ENCODE measurements around the gene CCDC85B. TPM values are rescaled to one million over a fixed set of nuclear protein-coding genes. Genes with fewer than 3 reads are reported as not detected.

Gene CCDC85B
- total RNA-seq, 4 donors from 2014 or later = 63.5 to 99.5 (median 84.6) TPM

GRCh38 chr11:65898656-65899355, 8.3 kb downstream of the CCDC85B start:
- Histone ChIP-seq H3K9me3 (no peaks in the 10 kb centered on the region), H3K27ac (replicated peaks in 1 of 4) (peak overlapping the region in 3 of 4 donors; percentile 42 to 74 (median 56)), H3K4me3 (peak overlapping the region; percentile 64 to 73 (median 68)), H3K4me1 (peaks cover 23 to 33% (median 27%) of the 10 kb centered on the region in 4 donors), H3K27me3 (peaks cover 0 to 11% (median 0%) of the 10 kb centered on the region in 4 donors), H3K36me3 (no peaks in the 10 kb centered on the region)
- no peak for TF ChIP-seq POLR2AphosphoS5 (IDR thresholded peaks at IDR 0.05)
- TF ChIP-seq POLR2A (IDR thresholded peaks at IDR 0.05; ENCODE audit: low read depth) = no peak
- TF ChIP-seq CTCF (IDR thresholded peaks at IDR 0.05) = no peak
- no peak for TF ChIP-seq EP300 (IDR thresholded peaks at IDR 0.05)
- 34% methylated on average over 21 of the region's 28 CpGs for WGBS
- intact Hi-C loops (cut with DNase I) = no loop called here
- no peak for DNase-seq (ENCODE audit: extremely low spot score)

GRCh38 chr11:65899356-65900124, 9.1 kb downstream of the CCDC85B start:
- TF ChIP-seq CTCF (IDR thresholded peaks at IDR 0.05) (no peak), POLR2AphosphoS5 (IDR thresholded peaks at IDR 0.05) (peak; percentile 65 to 72), POLR2A (IDR thresholded peaks at IDR 0.05; ENCODE audit: low read depth) (no peak), EP300 (IDR thresholded peaks at IDR 0.05) (no peak)
- 0% methylated on average over 2 of the region's 78 CpGs for WGBS
- intact Hi-C loops (cut with DNase I) = no loop called here
- Histone ChIP-seq H3K36me3 (no peaks in the 10 kb centered on the region), H3K4me1 (peaks cover 17 to 25% (median 23%) of the 10 kb centered on the region in 4 donors), H3K27ac (replicated peaks in 1 of 4) (peak overlapping the region; percentile 56 to 80 (median 77)), H3K27me3 (peaks cover 0 to 11% (median 0%) of the 10 kb centered on the region in 4 donors), H3K4me3 (peak overlapping the region; percentile 64 to 73 (median 68)), H3K9me3 (no peaks in the 10 kb centered on the region)
- DNase-seq (ENCODE audit: extremely low spot score) = no peak

GRCh38 chr11:65900125-65900898, 9.8 kb downstream of the CCDC85B start, which contains the start of gene FOSL1:
Gene FOSL1, minus strand, starts transcription at chr11:65900388. Its CDS starts 49 bp downstream, at chr11:65900339.
- DNase-seq (ENCODE audit: extremely low spot score) = peak; percentile 97
- H3K27ac ChIP-seq (replicated peaks in 1 of 4) = peak within 1 kb of the TSS; percentile 56 to 80 (median 77)
- intact Hi-C loops (cut with DNase I) = no loop called here
- H3K9me3 ChIP-seq = no peaks in the 10 kb centered on the region
- H3K36me3 ChIP-seq = no peaks in the 10 kb centered on the region
- H3K27me3 ChIP-seq = peaks cover 0 to 11% (median 0%) of the 10 kb centered on the region in 4 donors
- TF ChIP-seq CTCF (IDR thresholded peaks at IDR 0.05) (no peak), EP300 (IDR thresholded peaks at IDR 0.05) (no peak), POLR2A (IDR thresholded peaks at IDR 0.05; ENCODE audit: low read depth) (peak; percentile 64), POLR2AphosphoS5 (IDR thresholded peaks at IDR 0.05) (peak; percentile 84 to 87)
- peak within 1 kb of the TSS; percentile 64 to 73 (median 68) for H3K4me3 ChIP-seq
- peaks cover 16 to 24% (median 23%) of the 10 kb centered on the region in 4 donors for H3K4me1 ChIP-seq
- WGBS = 11% methylated on average over 12 of the region's 80 CpGs

- Histone ChIP-seq H3K9me3 (no peaks in the 10 kb centered on the region), H3K27me3 (peaks cover 0 to 11% (median 0%) of the 10 kb centered on the region in 4 donors), H3K4me3 (peak overlapping the region; percentile 64 to 73 (median 68)), H3K27ac (replicated peaks in 1 of 4) (peak overlapping the region; percentile 56 to 80 (median 77)), H3K36me3 (no peaks in the 10 kb centered on the region), H3K4me1 (peaks cover 16 to 24% (median 23%) of the 10 kb centered on the region in 4 donors)
- TF ChIP-seq EP300 (IDR thresholded peaks at IDR 0.05) = no peak
- TF ChIP-seq POLR2A (IDR thresholded peaks at IDR 0.05; ENCODE audit: low read depth) = no peak
- no peak for TF ChIP-seq POLR2AphosphoS5 (IDR thresholded peaks at IDR 0.05)
- TF ChIP-seq CTCF (IDR thresholded peaks at IDR 0.05) = no peak
- intact Hi-C loops (cut with DNase I) = no loop called here
- DNase-seq (ENCODE audit: extremely low spot score) = no peak
- WGBS = 83% methylated on average over 11 of the region's 11 CpGs
Measured at GRCh38 chr11:65900899-65901180, 10.4 kb downstream of the CCDC85B start.

Data from esophagus muscularis mucosa (tissue), 4 donors.